ENCODE data around the gene TGIF2.
"Not testable (repeated sequence)": the region's sequence is repeated elsewhere in the genome, so short reads cannot be mapped to it uniquely, and the experiment has no call there.

Gene TGIF2

GRCh38 chr20:36620917-36621316 lies 47.5 kb downstream of the TGIF2 start:
- no peak for DNase-seq

- DNase-seq = no peak
Measured at GRCh38 chr20:36623444-36623843, 50.0 kb downstream of the TGIF2 start.

GRCh38 chr20:36624068-36624943 lies 50.9 kb downstream of the TGIF2 start:
- no peak for DNase-seq

- DNase-seq = no peak
Measured at GRCh38 chr20:36624944-36625324, 51.5 kb downstream of the TGIF2 start.

GRCh38 chr20:36628076-36628475 lies 54.7 kb downstream of the TGIF2 start:
- DNase-seq = no peak

GRCh38 chr20:36629719-36630681 lies 56.6 kb downstream of the TGIF2 start:
- DNase-seq = no peak

- peak in 1 of 2 donors; percentile 47 for DNase-seq
Measured at GRCh38 chr20:36631646-36632045, 58.2 kb downstream of the TGIF2 start.

GRCh38 chr20:36632147-36632486 lies 58.7 kb downstream of the TGIF2 start:
- no peak for DNase-seq

GRCh38 chr20:36632487-36633284 lies 59.3 kb downstream of the TGIF2 start:
- no peak for DNase-seq

- DNase-seq = no peak
Measured at GRCh38 chr20:36633285-36633772, 59.9 kb downstream of the TGIF2 start.

- DNase-seq = no peak
Measured at GRCh38 chr20:36634342-36634741, 60.9 kb downstream of the TGIF2 start.

GRCh38 chr20:36638876-36639400 lies 65.5 kb downstream of the TGIF2 start:
- DNase-seq = not testable (repeated sequence)

- no peak for DNase-seq
Measured at GRCh38 chr20:36641506-36641843, 68.1 kb downstream of the TGIF2 start.

- DNase-seq = peak; percentile 18 to 27
Measured at GRCh38 chr20:36642136-36642535, 68.7 kb downstream of the TGIF2 start.

Measured in inflammatory macrophage (primary cell).